Ishikawa (cell line): ENCODE results near the gene TRPV3.

ENCODE experiments used
- CEBPB ChIP-seq: IDR thresholded peaks from 2 replicates; pipeline ENCODE4 v1.6.1; 2012
- CREB1 ChIP-seq: IDR thresholded peaks from 2 replicates; pipeline ENCODE4 v1.6.1; 2012; ENCODE audit warnings: low read depth
- EGR1 ChIP-seq: IDR thresholded peaks from 2 replicates; pipeline ENCODE4 v1.6.1; 2012
- EP300 ChIP-seq: IDR thresholded peaks from 2 replicates; pipeline ENCODE4 v1.6.1; 2012; ENCODE audit warnings: borderline replicate concordance
- FOXM1 ChIP-seq: IDR thresholded peaks from 2 replicates; pipeline ENCODE4 v1.6.1; 2012; ENCODE audit warnings: low read depth, borderline replicate concordance
- NFIC ChIP-seq: IDR thresholded peaks from 2 replicates; pipeline ENCODE4 v1.6.1; 2012
- RAD21 ChIP-seq: IDR thresholded peaks from 2 replicates; pipeline ENCODE4 v1.6.1; 2012; ENCODE audit warnings: low read depth
- REST ChIP-seq: IDR thresholded peaks from 2 replicates; pipeline ENCODE4 v1.6.1; 2012; ENCODE audit warnings: low read depth, mild to moderate bottlenecking
- TAF1 ChIP-seq: IDR thresholded peaks from 2 replicates; pipeline ENCODE4 v1.6.1; 2012; ENCODE audit warnings: low read depth, mild to moderate bottlenecking
- TCF12 ChIP-seq: IDR thresholded peaks from 2 replicates; pipeline ENCODE4 v1.6.1; 2012; ENCODE audit warnings: low read depth
- TEAD4 ChIP-seq: IDR thresholded peaks from 2 replicates; pipeline ENCODE4 v1.6.1; 2012
- USF1 ChIP-seq: IDR thresholded peaks from 2 replicates; pipeline ENCODE4 v1.6.1; 2012
- YY1 ChIP-seq: IDR thresholded peaks from 2 replicates; pipeline ENCODE4 v1.6.1; 2012; ENCODE audit warnings: low read depth
- ZBTB7A ChIP-seq: IDR thresholded peaks from 2 replicates; pipeline ENCODE4 v1.6.1; 2012; ENCODE audit warnings: low read depth
- TF ChIP-seq, protein P1 (sequence below): IDR thresholded peaks from 2 replicates; pipeline ENCODE4 v1.6.1; 2012

The TRPV3 gene

DNA sequence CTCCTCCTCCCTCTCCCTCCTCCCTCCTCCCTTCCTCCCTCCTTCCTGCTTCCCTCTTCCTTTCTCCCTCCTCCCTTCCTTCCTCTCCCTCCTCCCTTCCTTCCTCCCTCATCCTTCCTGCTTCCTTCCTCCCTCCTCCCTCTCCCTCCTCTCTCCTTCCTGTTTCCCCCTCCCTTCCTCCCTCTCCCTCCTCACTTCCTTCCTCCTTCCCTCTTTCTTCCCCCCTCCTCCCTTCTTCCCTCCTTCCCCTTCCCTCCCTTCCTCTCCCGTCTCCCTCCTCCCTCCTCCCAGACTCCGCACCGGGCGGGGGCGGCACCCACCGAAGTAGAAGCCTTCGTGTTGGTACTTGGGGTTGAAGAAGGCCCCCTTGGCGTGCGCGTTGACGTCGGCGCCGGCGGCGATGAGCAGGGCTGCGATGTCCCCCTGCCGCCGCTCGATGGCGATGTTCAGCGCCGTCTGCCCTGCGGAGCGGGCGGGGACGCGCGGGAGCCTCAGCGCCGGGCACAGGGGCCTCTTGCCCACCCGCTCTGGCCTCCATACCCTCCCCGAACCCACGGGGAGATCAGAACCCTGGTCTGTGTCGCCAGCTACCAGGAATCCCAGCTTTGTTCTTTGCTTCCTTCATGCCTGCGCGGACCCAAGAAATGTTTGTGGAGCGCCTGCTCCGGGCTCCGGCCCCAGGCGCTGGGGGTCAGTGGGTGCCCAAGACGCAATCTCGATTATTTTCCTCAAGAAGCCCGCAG, 22.2 kb downstream of the TRPV3 start:
- no peak for TF ChIP-seq CEBPB
- TF ChIP-seq CREB1: no peak
- TF ChIP-seq TEAD4: no peak
- no peak for TF ChIP-seq REST
- TF ChIP-seq TAF1: no peak
- no peak for TF ChIP-seq YY1
- TF ChIP-seq, protein P1, sequence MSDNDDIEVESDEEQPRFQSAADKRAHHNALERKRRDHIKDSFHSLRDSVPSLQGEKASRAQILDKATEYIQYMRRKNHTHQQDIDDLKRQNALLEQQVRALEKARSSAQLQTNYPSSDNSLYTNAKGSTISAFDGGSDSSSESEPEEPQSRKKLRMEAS: no peak
- no peak for TF ChIP-seq TCF12

DNA sequence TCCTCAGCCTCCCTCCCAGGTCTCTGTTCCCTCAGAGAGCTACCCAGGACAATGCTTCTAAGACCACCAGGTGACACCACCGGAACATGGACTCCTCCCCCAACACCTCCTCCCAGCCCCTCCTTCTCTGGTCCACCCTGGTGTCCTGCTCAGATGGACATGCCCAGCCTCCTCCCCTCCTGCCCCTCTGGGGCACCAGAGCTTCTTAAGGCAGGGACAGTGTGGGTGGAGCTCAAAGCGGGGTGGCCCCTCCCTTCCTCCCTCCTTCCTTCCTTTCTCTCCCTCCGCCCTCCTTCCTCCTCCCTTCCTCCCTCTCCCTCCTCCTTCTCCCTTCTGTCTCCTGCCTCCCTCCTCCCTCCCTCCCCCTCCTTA, 22.7 kb downstream of the TRPV3 start:
- no peak for TF ChIP-seq CREB1

- TF ChIP-seq CEBPB (no peak), ZBTB7A (no peak), RAD21 (no peak), EGR1 (no peak), EP300 (no peak), USF1 (no peak), REST (no peak), TAF1 (no peak)
- TF ChIP-seq, protein P1: no peak
These were observed 23.9 kb downstream of the TRPV3 start for GRCh38 chr17:3533752-3534151.

- TF ChIP-seq EGR1 (no peak), TEAD4 (no peak), TCF12 (no peak), FOXM1 (no peak), CREB1 (no peak), ZBTB7A (no peak), RAD21 (no peak), YY1 (no peak), TAF1 (no peak)
These were observed 24.8 kb downstream of the TRPV3 start for GRCh38 chr17:3532859-3533142.

DNA sequence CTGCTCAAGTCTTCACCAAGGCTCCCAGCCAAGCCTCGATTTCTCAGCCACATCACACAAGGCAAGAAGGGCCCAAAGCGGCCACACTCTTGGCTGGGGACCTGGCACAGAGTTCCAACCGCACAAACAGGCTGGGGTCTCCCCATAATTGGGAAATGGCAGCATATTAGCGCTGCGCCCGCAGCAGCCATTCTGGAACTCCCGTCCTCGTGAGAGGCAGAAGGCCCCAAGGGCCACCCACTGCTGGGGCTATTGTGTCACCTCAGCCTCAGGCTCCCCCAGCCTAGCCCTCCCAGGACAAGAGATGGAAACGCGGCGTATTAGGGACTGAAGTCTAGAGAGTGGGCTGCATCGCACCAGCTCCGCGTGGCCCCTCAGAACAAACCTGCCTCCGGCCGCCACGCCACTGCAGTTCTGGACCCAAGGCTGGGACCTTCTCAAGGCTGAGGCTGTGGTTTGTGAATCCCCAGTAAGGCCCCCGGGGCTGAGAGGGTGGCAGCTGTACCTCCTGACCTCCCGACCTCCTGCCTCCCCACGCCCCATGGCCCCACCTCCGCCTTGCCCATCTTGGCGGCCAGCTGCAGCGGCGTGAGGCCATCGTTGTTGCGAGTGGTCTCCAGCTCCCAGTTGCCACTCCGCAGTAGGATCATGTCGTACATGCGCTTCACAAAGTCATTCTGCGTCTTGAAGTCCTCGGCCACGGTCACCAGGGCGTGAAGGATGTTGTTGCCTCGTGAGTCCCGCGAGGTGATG, 25.3 kb downstream of the TRPV3 start:
- TF ChIP-seq, protein P1: no peak
- no peak for TF ChIP-seq USF1
- TF ChIP-seq CREB1: no peak
- TF ChIP-seq ZBTB7A: no peak
- no peak for TF ChIP-seq FOXM1
- no peak for TF ChIP-seq TEAD4
- no peak for TF ChIP-seq TAF1
- no peak for TF ChIP-seq TCF12
- no peak for TF ChIP-seq EP300
- TF ChIP-seq CEBPB: no peak
- TF ChIP-seq YY1: no peak
- TF ChIP-seq EGR1: no peak
- TF ChIP-seq NFIC: no peak
- TF ChIP-seq REST: no peak
- TF ChIP-seq RAD21: no peak
